ENCODE measurements around the gene POLR1C. TPM values are rescaled to one million over a fixed set of nuclear protein-coding genes. Genes with fewer than 3 reads are reported as not detected.

Gene POLR1C
- total and polyA plus RNA-seq, 10 of the 15 experiments (the other 5 are each of a cell fraction or from before 2014, with no cell fraction given), result 40.0 to 180 (median 66.2) TPM

- RAD21 ChIA-PET (ENCODE audit: unreplicated experiment), result interaction anchor here (1.1 to 1.7 kb wide), 2 partner anchors 9 to 233 kb away, joined by 3 to 8 read pairs; no protein-coding TSS in a partner anchor
- Histone ChIP-seq H3K9me3 (replicated peaks; ENCODE audit: control insufficient read depth, insufficient read depth, low read length) (no peaks in the 10 kb centered on the region), H3K4me1 (ENCODE audit: control insufficient read depth, insufficient read depth, low read length) (no peaks in the 10 kb centered on the region), H3K9ac (ENCODE audit: control insufficient read depth, insufficient read depth, low read length) (no peak overlapping the region), H3K4me2 (ENCODE audit: control insufficient read depth, insufficient read depth) (no peak overlapping the region), H3K4me3 (no peak overlapping the region), H2AFZ (ENCODE audit: control insufficient read depth, low read depth, low read length) (no peak overlapping the region), H3K27me3 (replicated peaks in 1 of 2; ENCODE audit: control insufficient read depth in 2 of 2, insufficient read depth in 2 of 2, low read length in 1 of 2) (no peaks in the 10 kb centered on the region), H4K20me1 (ENCODE audit: control insufficient read depth, insufficient read depth) (no peaks in the 10 kb centered on the region; the same call in 1 of the 2 replicates), H3K79me2 (ENCODE audit: control insufficient read depth, insufficient read depth, low read length) (no peaks in the 10 kb centered on the region), H3K27ac (ENCODE audit: control insufficient read depth, insufficient read depth) (no peak overlapping the region), H3K36me3 (ENCODE audit: control insufficient read depth in 2 of 2, insufficient read depth in 2 of 2, low read length in 1 of 2) (peaks cover 7 to 10% of the 10 kb centered on the region in 2 experiments; a peak in 3 of 4 replicates)
- BruUV-seq (replicated peaks), result no TSS peak
- intact Hi-C loops (cut with micrococcal nuclease; ENCODE audit: unreplicated experiment) (loop anchor here (1.0 kb wide), 1 partner anchor 233 kb away; no protein-coding TSS in a partner anchor), in situ Hi-C loops (cut with MboI) (no loop called here)
- no peak for FAIRE-seq
- CTCF ChIA-PET, result interaction anchor here (0.9 to 7.6 kb wide), 8 partner anchors 10 to 141 kb away, joined by 3 to 70 read pairs (median 4); partner anchors contain the start of gene LRRC73
- 79% methylated on average over 18 of the region's 18 CpGs for WGBS (ENCODE audit: insufficient coverage, insufficient replicate concordance, low lambda C conversion rate, missing lambda C conversion rate)
- SMC1A ChIA-PET (ENCODE audit: uncharacterized antibody, unreplicated experiment), result interaction anchor here (1.3 kb wide), 1 partner anchor 38 kb away, joined by 5 read pairs; no protein-coding TSS in a partner anchor
- TF ChIP-seq CTCF (IDR thresholded peaks at IDR 0.05 in 2 of 3, conservative IDR thresholded peaks at IDR 0.05 in 1 of 3; ENCODE audit: control insufficient read depth in 2 of 3, extremely low read depth in 1 of 3, insufficient read depth in 1 of 3, low read depth in 3 of 3, low read length in 3 of 3) (peak; percentile 53 to 56 (median 55)), SMC3 (IDR thresholded peaks at IDR 0.05; ENCODE audit: borderline replicate concordance, low read length) (0 out of 2 replicates have a peak, but pooled peaks have one; percentile 20), PRDM15 (CRISPR knock-in tag; IDR thresholded peaks at IDR 0.05) (no peak), RAD21 (IDR thresholded peaks at IDR 0.05; ENCODE audit: insufficient read depth, low read depth, low read length) (peak; percentile 60), CHD2 (IDR thresholded peaks at IDR 0.05; ENCODE audit: borderline replicate concordance, low read depth, low read length) (no peak)
- POLR2A ChIA-PET, result interaction anchor here (0.6 to 1.0 kb wide), 3 partner anchors 20 to 98 kb away, joined by 3 to 6 read pairs (median 3); no protein-coding TSS in a partner anchor
- ATAC-seq, result peak; percentile 77
- DNase-seq (ENCODE audit: low read depth, low spot score), result no peak
Measured at GRCh38 chr6:43496370-43497128, 20.3 kb upstream of the POLR1C start.

Measured in GM12878 (cell line).